Measurements from ENCODE around the gene COL7A1. TPM values are rescaled to one million over a fixed set of nuclear protein-coding genes. Genes with fewer than 3 reads are reported as not detected.

Gene COL7A1
- total RNA-seq, 1 experiment from 2014 or later, result 8.1 TPM

DNA sequence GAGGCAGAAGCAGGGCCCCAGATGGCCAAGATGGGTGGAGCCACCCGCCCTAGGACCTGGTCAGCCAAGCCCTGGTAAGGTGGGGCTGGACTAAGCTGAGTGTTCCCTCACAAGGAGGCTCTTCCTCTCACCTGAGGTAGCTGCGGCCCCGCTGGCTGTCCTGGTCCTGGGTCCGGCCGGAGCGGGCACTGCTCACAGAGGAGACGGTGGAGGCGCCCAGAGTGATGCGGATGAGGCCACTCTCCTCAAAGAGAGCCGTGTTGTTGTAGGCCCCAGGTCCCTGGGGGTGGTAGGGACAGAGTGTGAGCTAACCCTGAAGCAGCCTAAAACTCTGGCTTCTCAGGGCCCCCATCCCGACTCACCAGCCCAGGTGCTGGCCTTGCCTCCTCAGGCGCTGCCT lies 47.5 kb upstream of the COL7A1 start (continued):
- TF ChIP-seq GABPB1 (CRISPR knock-in tag; IDR thresholded peaks at IDR 0.05), result no peak
- TF ChIP-seq OVOL2 (CRISPR knock-in tag; IDR thresholded peaks at IDR 0.05; ENCODE audit: borderline replicate concordance), result no peak
- TF ChIP-seq PRRX2 (CRISPR knock-in tag; IDR thresholded peaks at IDR 0.05), result no peak
- TF ChIP-seq, protein P1, sequence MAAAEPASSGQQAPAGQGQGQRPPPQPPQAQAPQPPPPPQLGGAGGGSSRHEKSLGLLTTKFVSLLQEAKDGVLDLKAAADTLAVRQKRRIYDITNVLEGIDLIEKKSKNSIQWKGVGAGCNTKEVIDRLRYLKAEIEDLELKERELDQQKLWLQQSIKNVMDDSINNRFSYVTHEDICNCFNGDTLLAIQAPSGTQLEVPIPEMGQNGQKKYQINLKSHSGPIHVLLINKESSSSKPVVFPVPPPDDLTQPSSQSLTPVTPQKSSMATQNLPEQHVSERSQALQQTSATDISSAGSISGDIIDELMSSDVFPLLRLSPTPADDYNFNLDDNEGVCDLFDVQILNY (CRISPR knock-in tag; IDR thresholded peaks at IDR 0.05), result no peak
- TF ChIP-seq, protein P2, sequence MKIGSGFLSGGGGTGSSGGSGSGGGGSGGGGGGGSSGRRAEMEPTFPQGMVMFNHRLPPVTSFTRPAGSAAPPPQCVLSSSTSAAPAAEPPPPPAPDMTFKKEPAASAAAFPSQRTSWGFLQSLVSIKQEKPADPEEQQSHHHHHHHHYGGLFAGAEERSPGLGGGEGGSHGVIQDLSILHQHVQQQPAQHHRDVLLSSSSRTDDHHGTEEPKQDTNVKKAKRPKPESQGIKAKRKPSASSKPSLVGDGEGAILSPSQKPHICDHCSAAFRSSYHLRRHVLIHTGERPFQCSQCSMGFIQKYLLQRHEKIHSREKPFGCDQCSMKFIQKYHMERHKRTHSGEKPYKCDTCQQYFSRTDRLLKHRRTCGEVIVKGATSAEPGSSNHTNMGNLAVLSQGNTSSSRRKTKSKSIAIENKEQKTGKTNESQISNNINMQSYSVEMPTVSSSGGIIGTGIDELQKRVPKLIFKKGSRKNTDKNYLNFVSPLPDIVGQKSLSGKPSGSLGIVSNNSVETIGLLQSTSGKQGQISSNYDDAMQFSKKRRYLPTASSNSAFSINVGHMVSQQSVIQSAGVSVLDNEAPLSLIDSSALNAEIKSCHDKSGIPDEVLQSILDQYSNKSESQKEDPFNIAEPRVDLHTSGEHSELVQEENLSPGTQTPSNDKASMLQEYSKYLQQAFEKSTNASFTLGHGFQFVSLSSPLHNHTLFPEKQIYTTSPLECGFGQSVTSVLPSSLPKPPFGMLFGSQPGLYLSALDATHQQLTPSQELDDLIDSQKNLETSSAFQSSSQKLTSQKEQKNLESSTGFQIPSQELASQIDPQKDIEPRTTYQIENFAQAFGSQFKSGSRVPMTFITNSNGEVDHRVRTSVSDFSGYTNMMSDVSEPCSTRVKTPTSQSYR (CRISPR knock-in tag; IDR thresholded peaks at IDR 0.05), result no peak

DNA sequence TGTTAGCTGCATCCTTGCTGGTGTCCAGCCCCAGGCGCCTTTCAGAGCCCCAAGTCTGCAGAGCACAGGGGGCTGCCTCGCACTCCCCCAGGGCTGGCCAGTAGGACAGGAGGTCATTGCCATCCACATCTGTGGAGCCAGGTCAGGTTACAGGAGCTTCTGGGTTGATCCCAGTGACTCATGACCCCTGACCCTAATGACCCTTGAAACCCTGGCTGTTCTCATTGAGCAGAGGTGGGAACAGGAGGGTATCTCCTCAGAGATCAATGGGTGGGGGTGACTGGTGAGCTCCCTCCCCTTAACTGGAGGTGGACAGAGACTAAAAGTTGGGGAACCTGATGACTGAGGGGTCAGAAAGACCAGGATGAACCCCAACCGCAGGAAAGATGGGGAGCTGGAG lies 46.3 kb upstream of the COL7A1 start:
- TF ChIP-seq ZNF396 (CRISPR knock-in tag; IDR thresholded peaks at IDR 0.05; ENCODE audit: borderline replicate concordance), result no peak
- TF ChIP-seq, protein P3, sequence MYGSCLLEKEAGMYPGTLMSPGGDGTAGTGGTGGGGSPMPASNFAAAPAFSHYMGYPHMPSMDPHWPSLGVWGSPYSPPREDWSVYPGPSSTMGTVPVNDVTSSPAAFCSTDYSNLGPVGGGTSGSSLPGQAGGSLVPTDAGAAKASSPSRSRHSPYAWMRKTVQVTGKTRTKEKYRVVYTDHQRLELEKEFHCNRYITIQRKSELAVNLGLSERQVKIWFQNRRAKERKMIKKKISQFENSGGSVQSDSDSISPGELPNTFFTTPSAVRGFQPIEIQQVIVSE (CRISPR knock-in tag; IDR thresholded peaks at IDR 0.05; ENCODE audit: borderline replicate concordance), result no peak
- TF ChIP-seq ZNF416 (CRISPR knock-in tag; IDR thresholded peaks at IDR 0.05), result no peak
- TF ChIP-seq, protein P4, sequence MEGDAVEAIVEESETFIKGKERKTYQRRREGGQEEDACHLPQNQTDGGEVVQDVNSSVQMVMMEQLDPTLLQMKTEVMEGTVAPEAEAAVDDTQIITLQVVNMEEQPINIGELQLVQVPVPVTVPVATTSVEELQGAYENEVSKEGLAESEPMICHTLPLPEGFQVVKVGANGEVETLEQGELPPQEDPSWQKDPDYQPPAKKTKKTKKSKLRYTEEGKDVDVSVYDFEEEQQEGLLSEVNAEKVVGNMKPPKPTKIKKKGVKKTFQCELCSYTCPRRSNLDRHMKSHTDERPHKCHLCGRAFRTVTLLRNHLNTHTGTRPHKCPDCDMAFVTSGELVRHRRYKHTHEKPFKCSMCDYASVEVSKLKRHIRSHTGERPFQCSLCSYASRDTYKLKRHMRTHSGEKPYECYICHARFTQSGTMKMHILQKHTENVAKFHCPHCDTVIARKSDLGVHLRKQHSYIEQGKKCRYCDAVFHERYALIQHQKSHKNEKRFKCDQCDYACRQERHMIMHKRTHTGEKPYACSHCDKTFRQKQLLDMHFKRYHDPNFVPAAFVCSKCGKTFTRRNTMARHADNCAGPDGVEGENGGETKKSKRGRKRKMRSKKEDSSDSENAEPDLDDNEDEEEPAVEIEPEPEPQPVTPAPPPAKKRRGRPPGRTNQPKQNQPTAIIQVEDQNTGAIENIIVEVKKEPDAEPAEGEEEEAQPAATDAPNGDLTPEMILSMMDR (IDR thresholded peaks at IDR 0.05), result no peak
- TF ChIP-seq, protein P5, sequence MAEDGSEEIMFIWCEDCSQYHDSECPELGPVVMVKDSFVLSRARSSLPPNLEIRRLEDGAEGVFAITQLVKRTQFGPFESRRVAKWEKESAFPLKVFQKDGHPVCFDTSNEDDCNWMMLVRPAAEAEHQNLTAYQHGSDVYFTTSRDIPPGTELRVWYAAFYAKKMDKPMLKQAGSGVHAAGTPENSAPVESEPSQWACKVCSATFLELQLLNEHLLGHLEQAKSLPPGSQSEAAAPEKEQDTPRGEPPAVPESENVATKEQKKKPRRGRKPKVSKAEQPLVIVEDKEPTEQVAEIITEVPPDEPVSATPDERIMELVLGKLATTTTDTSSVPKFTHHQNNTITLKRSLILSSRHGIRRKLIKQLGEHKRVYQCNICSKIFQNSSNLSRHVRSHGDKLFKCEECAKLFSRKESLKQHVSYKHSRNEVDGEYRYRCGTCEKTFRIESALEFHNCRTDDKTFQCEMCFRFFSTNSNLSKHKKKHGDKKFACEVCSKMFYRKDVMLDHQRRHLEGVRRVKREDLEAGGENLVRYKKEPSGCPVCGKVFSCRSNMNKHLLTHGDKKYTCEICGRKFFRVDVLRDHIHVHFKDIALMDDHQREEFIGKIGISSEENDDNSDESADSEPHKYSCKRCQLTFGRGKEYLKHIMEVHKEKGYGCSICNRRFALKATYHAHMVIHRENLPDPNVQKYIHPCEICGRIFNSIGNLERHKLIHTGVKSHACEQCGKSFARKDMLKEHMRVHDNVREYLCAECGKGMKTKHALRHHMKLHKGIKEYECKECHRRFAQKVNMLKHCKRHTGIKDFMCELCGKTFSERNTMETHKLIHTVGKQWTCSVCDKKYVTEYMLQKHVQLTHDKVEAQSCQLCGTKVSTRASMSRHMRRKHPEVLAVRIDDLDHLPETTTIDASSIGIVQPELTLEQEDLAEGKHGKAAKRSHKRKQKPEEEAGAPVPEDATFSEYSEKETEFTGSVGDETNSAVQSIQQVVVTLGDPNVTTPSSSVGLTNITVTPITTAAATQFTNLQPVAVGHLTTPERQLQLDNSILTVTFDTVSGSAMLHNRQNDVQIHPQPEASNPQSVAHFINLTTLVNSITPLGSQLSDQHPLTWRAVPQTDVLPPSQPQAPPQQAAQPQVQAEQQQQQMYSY (CRISPR knock-in tag; IDR thresholded peaks at IDR 0.05), result no peak
- TF ChIP-seq, protein P6, sequence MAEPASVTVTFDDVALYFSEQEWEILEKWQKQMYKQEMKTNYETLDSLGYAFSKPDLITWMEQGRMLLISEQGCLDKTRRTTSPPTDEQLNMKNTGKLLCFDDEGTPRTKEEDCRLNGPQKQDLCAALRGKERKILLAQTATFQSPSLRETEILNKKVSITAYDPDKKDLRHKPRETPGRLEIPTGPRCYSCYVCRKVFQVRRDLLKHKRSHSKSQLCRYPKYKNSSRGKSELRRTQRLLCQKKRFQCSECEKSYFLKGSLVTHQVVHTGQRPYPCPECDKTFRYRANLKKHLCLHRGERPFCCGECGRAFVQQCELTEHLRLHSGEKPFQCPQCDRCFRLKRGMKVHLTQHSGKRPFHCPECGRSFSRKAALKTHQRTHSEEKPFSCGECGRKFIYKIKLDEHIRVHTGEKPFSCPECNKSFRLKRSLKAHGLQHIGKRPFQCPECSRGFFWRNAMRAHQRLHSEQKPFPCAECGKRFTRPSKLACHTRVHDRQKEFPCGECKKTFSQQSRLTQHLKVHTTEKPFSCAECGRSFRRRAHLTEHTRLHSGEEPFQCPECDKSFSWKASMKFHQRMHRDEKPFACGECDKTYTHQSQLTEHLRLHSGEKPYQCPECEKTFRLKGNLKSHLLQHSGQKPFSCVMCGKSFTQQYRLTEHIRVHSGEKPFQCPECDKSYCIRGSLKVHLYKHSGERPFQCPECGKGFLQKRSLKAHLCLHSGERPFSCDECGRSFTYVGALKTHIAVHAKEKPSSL (CRISPR knock-in tag; conservative IDR thresholded peaks at IDR 0.05), result no peak
- TF ChIP-seq ZNF219 (CRISPR knock-in tag; IDR thresholded peaks at IDR 0.05; ENCODE audit: borderline replicate concordance), result no peak
- TF ChIP-seq, protein P7, sequence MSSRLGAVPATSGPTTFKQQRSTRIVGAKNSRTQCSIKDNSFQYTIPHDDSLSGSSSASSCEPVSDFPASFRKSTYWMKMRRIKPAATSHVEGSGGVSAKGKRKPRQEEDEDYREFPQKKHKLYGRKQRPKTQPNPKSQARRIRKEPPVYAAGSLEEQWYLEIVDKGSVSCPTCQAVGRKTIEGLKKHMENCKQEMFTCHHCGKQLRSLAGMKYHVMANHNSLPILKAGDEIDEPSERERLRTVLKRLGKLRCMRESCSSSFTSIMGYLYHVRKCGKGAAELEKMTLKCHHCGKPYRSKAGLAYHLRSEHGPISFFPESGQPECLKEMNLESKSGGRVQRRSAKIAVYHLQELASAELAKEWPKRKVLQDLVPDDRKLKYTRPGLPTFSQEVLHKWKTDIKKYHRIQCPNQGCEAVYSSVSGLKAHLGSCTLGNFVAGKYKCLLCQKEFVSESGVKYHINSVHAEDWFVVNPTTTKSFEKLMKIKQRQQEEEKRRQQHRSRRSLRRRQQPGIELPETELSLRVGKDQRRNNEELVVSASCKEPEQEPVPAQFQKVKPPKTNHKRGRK (CRISPR knock-in tag; IDR thresholded peaks at IDR 0.05; ENCODE audit: borderline replicate concordance), result no peak
- no peak for TF ChIP-seq SP1 (CRISPR knock-in tag; conservative IDR thresholded peaks at IDR 0.05)
- TF ChIP-seq, protein P8, sequence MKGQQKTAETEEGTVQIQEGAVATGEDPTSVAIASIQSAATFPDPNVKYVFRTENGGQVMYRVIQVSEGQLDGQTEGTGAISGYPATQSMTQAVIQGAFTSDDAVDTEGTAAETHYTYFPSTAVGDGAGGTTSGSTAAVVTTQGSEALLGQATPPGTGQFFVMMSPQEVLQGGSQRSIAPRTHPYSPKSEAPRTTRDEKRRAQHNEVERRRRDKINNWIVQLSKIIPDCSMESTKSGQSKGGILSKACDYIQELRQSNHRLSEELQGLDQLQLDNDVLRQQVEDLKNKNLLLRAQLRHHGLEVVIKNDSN (CRISPR knock-in tag; IDR thresholded peaks at IDR 0.05), result no peak
- TF ChIP-seq, protein P9, sequence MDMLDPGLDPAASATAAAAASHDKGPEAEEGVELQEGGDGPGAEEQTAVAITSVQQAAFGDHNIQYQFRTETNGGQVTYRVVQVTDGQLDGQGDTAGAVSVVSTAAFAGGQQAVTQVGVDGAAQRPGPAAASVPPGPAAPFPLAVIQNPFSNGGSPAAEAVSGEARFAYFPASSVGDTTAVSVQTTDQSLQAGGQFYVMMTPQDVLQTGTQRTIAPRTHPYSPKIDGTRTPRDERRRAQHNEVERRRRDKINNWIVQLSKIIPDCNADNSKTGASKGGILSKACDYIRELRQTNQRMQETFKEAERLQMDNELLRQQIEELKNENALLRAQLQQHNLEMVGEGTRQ (CRISPR knock-in tag; IDR thresholded peaks at IDR 0.05), result no peak
- no peak for DNase-seq (ENCODE audit: low spot score)
- no peak overlapping the region for H3K27ac Mint-ChIP-seq
- ChIA-PET CTCF (interaction anchor here (1.1 to 1.8 kb wide), 2 partner anchors 15 to 44 kb away, joined by 3 to 7 read pairs; partner anchors contain the start of gene NCKIPSD), POLR2A (no interaction called here)
- H3K9me3 Mint-ChIP-seq, result no peaks in the 10 kb centered on the region
- H3K4me1 Mint-ChIP-seq, result peaks cover 18% of the 10 kb centered on the region
- no peaks in the 10 kb centered on the region for H3K27me3 Mint-ChIP-seq (ENCODE audit: low read depth)
- H3K36me3 Mint-ChIP-seq, result peaks cover 33% of the 10 kb centered on the region
- H3K4me3 Mint-ChIP-seq, result no peak overlapping the region
- ATAC-seq, result no peak
